Esophagus squamous epithelium (tissue), 4 donors: ENCODE measurements around the gene MGAT1.
A peak's percentile ranks its signal among the peaks of the same experiment; 100 is the strongest.

Experiments
- POLR2A ChIP-seq, 4 donors: fragments of 450-650 bp; IDR thresholded peaks; one replicate each; pipeline ENCODE4 v1.6.1; 2017; ENCODE audit warnings: antibody characterized with exemption in 4 of 4, mild to moderate bottlenecking in 4 of 4, moderate library complexity in 3 of 4
- TF ChIP-seq, protein P1 (sequence below), 6 experiments: fragments of 450-650 bp in 4 of 6; fragments of 200-600 bp in 2 of 6; sonication (generic) in 2 of 6; IDR thresholded peaks; one replicate each; pipeline ENCODE4 v1.5.1; 2016 to 2019; ENCODE audit warnings: antibody characterized with exemption in 6 of 6, mild to moderate bottlenecking in 4 of 6, moderate library complexity in 4 of 6

DNA sequence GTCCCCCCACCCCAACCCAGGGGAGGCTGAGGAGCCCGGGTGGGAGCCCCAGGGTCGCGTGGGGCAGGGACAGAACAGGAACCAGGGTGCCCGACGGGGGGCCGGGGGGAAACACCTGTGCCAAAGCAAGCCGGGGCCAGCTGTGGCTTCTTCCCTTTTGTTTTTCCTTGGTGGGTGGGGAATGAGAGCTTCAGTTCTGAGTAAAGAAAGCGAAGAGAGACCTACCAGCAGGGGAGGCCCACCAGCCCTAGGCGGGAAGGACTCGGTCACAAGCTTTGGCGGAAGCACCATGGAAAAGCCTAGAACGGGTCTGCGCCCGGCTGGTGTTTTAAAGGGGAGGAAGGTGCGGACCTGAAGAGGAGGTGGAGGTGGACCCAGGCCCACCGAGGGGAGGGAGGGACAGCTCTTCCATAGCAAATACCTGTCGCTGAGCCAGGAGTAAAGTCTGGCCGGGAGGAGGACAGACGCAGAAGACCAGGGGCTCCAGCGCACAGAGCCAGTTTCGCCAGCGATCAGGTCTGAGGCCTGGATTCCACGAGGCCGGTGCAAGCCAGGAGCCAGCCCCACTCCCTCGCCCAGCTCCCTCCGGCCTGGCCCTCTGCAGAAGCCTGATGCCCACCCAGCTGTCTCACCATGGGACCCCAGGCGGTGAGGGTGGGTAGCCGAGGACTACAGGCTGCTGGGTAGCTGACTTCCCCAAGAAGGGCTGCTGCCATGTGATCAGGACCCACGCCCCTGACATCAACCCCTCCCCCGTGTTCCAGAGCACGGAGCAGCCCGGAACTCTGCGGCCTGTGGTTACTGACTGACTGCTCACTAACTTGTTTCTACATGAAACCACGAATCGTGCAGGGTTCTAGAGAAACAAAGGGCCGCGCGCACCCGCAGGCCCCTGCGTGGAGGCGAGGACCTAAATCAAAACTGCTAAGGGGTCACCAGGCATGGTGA lies 849 bp upstream of the MGAT1 start:
- TF ChIP-seq, protein P1, sequence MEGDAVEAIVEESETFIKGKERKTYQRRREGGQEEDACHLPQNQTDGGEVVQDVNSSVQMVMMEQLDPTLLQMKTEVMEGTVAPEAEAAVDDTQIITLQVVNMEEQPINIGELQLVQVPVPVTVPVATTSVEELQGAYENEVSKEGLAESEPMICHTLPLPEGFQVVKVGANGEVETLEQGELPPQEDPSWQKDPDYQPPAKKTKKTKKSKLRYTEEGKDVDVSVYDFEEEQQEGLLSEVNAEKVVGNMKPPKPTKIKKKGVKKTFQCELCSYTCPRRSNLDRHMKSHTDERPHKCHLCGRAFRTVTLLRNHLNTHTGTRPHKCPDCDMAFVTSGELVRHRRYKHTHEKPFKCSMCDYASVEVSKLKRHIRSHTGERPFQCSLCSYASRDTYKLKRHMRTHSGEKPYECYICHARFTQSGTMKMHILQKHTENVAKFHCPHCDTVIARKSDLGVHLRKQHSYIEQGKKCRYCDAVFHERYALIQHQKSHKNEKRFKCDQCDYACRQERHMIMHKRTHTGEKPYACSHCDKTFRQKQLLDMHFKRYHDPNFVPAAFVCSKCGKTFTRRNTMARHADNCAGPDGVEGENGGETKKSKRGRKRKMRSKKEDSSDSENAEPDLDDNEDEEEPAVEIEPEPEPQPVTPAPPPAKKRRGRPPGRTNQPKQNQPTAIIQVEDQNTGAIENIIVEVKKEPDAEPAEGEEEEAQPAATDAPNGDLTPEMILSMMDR (IDR thresholded peaks at IDR 0.05) = peak in 2 of 6 experiments; percentile 11 to 17
- TF ChIP-seq POLR2A (IDR thresholded peaks at IDR 0.05) = peak in 2 of 4 donors; percentile 44 to 77
